HG03045 (cell line): ENCODE measurements around the gene ARMC6.

ENCODE experiments used
- ATAC-seq: cut with Tn5 transposase; IDR thresholded peaks from one replicate; pipeline ENCODE4 v1.9.1; 2021; ENCODE audit warnings: mild to moderate bottlenecking, moderate library complexity; ENCODE audit not compliant: unreplicated experiment

Gene ARMC6

GRCh38 chr19:19033426-19034203 is at the start of gene ARMC6, which contains the start of gene SUGP2:
TSS of gene ARMC6 (plus strand) at chr19:19033603. CDS start at chr19:19034210, 607 bp downstream.
TSS of gene SUGP2 (minus strand) at chr19:19033517. CDS start at chr19:19031071, 2,446 bp downstream.
- peak; percentile 71 for ATAC-seq

DNA sequence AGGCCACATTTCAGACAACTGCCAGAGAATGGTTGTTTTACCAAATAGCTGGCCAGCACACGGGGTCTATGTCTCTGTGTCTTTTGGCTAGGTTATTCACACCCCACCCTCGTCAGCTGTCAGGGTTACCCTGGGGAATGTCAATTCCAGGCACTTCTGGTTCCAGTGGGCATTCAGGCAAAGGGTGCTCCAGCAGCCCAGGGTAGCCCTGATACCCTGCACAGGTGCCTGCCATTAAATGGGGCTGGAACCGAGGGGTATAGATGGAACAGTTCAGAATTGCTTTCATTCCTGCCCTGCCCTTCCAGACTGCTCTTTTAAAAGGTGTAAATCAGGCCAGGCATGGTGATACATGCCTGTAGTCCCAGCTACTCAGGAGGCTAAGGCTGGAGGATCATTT is 49.2 kb upstream of the ARMC6 start:
- ATAC-seq, result no peak

DNA sequence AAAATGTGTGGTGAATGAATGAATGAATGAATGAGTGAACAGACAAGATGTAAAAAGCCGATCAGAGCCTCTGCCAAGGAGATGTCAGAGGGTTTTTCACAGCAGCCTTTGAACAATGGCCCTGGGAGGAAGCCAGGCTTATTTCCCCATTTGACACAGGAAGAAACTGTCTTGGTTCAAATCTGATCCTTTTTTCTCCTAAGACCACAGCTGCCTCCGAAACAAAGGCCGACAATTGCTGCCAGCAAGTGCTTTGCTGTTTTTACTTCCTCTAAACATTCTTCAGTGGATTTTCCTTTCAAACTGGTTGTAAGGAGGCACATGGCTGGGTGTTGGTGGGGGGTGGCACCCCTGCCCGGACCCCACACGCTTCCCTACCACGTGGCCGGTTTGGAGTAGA is 48.1 kb upstream of the ARMC6 start:
- ATAC-seq, result no peak

DNA sequence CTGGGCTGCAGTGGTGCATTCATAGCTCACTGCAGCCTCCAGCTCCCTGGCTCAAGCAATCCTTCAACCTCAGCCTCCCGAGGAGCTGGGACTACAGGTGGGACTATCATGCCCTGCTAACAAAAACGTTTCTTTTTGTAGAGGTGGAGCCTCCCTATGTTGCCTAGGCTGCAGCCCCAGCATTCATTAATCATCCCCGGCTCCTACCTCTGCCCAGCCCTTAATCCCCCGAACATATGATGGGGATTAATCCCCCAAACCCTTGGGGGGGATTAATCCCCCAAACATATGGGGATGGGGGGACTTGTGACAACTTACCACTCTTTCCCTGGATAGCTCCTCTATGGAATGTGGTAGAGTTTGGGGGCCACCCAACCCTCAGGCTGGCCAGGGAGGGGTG is 45.9 kb upstream of the ARMC6 start:
- ATAC-seq, result no peak

DNA sequence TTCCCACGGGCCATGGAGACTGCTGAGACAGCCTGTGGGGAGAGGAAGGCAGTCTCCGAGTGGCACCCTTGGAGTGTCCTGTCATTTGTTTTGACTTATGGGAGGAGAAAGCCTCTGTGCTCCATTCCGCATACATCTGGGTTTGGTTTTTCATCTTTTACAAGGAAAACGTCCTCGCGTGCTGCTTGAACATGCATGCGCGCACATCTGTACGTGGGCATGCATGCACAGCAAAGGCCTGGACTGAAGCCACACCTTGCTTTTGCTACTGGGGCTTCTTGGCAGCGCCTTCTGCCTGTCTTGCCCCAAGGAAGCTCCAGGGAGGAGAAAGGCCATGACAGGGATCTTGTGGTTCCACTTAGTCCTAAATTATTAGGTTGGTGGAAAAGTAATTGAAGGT is 44.1 kb upstream of the ARMC6 start:
- no peak for ATAC-seq

- ATAC-seq, result no peak
Measured at GRCh38 chr19:18990128-18990708, 43.2 kb upstream of the ARMC6 start.

- ATAC-seq, result no peak
Measured at GRCh38 chr19:18991006-18991405, 42.4 kb upstream of the ARMC6 start.

DNA sequence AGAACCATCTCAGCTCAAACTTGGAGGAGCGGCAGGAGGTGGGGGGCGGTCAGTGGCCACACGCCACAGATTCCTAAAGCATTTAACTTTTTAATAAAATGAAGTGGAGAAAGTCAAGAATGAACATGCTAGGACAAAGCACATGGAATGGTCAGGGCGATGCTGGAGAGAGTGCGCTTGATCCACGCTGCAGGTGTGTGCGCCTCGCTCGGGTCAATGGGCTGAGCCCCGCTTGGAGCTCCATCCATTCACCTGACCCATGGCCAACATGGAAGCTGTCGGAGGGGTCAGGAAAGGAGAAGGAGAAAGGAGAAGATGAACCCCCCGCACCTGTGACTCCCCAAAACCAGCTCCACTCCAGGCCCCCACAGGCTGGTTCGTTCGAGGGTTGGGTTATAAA is 41.9 kb upstream of the ARMC6 start:
- no peak for ATAC-seq

- no peak for ATAC-seq
Measured at GRCh38 chr19:18992696-18993095, 40.7 kb upstream of the ARMC6 start.

DNA sequence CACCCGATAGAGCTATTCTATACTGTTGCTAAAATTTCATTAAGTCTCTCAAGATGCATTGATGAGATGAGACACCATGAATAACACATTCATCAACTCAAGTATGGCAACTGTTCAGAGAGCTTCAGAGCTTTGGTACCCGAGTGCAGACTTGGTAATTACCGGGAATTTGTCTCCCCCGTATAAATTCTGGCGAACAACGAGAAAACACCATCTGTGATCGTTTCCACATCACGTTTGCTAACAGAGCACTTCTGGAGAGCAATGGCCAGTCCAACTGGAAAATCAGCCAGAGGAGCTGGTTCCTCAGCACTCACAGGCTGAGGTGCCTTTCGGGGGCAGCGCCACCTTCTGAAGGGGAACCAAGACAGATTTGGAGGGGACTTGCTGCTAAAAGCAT is 40.3 kb upstream of the ARMC6 start:
- ATAC-seq, result no peak

GRCh38 chr19:18995804-18996241 is 37.6 kb upstream of the ARMC6 start:
- ATAC-seq, result no peak

DNA sequence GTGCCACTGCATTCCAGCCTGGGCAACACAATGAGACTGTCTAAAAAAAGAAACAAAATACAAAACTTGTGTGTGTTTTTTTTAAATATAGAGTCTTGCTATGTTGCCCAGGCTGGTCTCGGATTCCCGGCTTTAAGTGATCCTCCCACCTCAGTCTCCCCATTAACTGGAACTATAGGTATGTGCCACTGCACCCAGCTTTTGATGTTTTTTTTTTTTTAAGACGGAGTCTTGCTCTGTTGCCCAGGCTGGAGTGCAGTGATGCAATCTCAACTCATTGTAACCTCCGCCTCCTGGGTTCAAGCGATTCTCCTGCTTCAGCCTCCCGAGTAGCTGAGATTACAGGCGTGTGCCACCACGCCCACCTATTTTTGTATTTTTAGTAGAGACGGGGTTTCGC is 37.1 kb upstream of the ARMC6 start:
- ATAC-seq, result no peak

GRCh38 chr19:18996796-18997394 is 36.5 kb upstream of the ARMC6 start:
- ATAC-seq, result no peak

DNA sequence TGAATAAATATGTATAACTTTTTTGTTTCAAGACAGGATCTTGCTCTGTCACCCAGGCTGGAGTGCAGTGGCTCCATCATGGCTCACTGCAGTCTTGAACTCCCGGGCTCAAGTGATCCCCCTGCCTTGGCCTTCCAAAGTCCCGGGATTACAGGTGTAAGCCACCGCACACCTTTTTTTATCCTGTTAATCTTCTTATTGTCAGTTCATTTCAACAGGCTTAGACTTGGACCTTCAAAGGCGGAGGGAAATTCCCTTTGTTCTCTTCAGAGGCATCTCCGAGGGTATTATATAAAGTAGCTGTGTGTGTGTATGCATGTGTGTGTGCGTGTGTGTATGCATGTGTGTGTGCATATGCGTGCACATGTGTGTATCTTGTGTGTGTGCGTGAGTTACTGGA is 35.1 kb upstream of the ARMC6 start:
- no peak for ATAC-seq

GRCh38 chr19:18999016-18999758 is 34.2 kb upstream of the ARMC6 start:
- no peak for ATAC-seq

DNA sequence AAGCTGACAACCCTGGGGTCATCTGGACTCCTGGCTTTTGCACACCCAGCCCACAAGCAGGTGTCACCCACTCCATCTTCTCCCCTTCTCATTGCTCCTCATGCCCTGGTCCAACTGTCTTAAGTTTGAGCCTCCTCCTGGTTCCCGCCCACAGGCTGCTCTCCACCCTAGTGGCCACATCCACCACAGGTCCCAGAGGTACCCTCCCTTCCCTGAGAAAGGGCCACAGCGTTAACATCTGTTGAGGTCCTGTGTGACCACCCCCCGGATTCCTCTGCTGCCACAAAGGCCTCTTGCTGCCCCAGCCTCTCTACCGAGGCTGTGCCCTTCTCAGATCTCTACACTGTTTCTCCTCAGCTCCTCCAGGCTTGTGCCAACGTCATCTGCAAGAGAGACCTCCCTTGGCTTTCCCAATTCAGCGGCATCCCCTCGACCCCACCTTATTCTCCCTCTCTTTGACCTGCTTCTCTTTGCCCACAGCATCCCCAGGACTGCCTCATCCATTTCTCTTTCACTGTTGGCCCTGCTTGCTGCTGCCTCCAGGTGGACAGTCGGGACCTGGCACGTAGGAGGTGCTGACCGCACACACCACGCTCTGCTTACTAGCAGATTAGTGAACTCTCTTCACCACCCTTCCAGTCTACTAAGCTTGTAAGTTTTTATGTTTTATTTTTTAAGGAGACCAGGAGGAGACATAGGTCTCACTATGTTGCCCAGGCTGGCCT is 33.3 kb upstream of the ARMC6 start:
- no peak for ATAC-seq

DNA sequence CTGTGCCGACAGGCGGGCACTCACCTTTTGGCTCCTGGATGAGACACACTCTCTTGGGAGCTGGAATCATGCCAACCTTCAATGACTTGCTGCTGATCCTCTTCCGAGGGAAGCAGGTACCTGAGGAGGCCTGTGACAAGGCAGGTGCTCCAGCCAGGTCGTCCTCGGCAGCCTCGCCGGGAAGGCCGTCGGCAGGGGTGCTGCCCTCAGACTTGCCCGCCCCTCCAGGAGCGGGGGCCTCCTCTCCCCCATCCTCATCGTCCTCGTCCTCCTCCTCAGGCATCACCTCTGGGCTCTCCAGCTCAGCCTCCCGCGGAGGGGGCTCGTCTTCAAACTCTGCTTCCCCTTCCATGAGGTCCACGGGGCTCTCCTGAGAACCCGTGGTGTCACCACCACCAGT is 29.3 kb upstream of the ARMC6 start:
- no peak for ATAC-seq

- ATAC-seq, result no peak
Measured at GRCh38 chr19:19006213-19006612, 27.2 kb upstream of the ARMC6 start.

- no peak for ATAC-seq
Measured at GRCh38 chr19:19009951-19010350, 23.5 kb upstream of the ARMC6 start.

GRCh38 chr19:19010551-19010950 is 22.9 kb upstream of the ARMC6 start:
- ATAC-seq, result no peak

GRCh38 chr19:19021115-19021514 is 12.3 kb upstream of the ARMC6 start:
- no peak for ATAC-seq
